GM10847 (cell line): Measurements from ENCODE around the gene UBQLNL.

Experiments used
- POLR2A ChIP-seq: IDR thresholded peaks from 2 replicates; pipeline ENCODE4 v1.6.1; 2011; ENCODE audit not compliant: insufficient read length; ENCODE audit errors: extremely low read depth

Gene UBQLNL, protein sequence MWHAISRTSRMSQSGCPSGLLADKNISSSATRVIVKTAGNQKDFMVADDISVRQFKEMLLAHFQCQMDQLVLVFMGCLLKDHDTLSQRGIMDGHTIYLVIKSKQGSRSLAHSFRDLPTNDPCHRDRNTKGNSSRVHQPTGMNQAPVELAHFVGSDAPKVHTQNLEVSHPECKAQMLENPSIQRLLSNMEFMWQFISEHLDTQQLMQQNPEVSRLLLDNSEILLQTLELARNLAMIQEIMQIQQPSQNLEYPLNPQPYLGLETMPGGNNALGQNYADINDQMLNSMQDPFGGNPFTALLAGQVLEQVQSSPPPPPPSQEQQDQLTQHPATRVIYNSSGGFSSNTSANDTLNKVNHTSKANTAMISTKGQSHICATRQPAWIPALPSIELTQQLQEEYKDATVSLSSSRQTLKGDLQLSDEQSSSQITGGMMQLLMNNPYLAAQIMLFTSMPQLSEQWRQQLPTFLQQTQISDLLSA

DNA sequence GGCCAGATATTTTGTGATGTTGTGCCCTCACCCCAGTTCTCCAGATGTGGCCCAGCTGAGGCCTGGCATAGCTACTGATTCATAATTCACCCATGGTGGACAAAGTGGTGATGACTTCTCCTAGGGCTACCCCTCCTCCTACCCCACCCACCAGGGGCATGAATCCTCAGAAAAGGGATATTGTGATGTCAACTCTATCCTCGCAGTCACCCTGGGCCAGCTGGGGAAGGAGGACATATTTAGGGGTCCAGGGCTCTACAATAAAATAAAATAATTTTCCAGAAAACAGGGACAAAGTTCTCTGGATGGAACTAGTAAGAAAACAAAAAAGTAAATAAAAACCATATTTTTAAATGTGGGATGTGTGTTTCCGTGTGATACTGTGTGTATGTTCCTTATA lies at the start of gene UBQLNL:
Gene UBQLNL (minus strand): TSS at position 101 of the 400 bp plus-strand sequence. CDS start 258 bp downstream, outside the sequence.
- TF ChIP-seq POLR2A = no peak

DNA sequence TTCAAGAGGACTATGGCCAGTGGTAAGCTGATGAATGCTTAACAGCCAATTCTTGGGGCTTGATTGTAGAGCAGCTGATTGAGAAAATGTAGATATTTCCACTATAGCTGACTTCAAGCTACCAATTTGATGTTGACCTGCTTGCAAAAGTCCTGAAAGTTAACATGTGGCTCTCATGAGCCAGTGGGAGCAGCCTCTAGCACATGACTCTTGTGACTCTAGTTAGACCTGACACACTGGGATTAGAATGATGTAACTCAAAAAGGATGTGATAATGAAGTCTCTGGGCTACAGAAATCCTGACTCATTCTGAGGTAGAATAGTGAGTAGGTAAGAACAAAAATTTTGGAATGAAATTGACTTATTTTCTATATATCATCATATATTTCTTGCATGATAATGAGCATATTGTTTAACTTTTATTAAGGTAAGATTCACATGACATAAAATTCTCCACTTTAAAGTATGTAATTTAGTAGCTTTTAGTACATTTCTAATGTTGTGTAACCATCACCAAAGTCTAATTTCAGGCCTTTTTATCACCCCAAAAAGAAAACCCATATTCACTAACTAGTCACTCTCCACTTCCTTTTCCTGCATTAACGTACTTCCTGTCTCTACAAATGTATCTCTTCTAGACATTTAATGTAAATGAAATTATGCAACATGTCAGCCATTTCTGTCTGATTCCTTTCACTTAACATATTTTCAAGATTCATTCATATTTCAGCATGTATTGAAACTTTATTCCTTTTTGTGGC lies 47.9 kb upstream of the UBQLNL start:
- no peak for TF ChIP-seq POLR2A

DNA sequence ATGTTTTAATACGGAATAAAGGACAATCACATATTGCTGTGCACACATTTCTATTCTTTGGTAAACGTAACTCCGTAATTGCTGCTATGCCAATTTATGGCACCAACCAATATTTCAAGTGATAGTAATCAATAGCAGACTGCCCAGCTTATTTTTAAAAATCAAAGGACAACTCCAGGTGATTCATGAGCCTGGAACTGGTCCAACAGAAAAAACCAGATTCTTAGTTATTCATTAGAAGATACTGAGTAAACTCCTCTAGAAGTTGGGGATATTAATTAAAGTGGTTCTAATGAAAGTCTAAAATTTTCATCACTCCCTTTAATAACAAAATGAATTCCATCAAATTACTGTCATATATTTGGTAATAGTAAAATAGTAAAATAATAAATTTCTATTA lies 41.3 kb upstream of the UBQLNL start:
- no peak for TF ChIP-seq POLR2A

DNA sequence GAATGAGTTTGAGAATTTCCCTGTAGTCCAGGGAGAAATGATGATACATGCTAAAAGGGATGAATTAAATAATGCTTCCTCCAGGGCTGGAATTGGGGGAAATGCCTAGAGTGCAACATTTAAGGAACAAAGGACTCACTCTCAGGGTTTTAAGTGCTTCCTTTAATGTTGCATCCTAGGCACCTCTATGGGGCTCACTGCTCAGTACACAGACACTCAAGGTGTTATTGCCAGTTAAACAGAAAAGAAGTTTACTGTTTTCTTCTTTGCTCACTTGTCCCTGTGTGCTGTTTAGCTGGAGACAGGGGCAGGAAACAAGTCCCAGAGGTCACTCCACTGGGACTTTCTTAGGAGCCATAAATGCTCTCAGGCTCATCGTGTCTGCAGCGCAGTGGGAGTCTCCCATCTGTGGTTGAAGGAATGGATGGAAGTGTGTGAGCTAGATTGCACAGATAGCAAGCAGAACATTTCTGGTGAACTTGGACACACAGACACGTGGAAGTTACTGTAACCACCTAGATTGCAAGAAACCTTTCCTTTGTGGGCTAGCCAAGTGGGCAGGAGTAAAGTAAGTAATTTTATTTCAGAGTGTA lies 40.2 kb upstream of the UBQLNL start:
- no peak for TF ChIP-seq POLR2A

DNA sequence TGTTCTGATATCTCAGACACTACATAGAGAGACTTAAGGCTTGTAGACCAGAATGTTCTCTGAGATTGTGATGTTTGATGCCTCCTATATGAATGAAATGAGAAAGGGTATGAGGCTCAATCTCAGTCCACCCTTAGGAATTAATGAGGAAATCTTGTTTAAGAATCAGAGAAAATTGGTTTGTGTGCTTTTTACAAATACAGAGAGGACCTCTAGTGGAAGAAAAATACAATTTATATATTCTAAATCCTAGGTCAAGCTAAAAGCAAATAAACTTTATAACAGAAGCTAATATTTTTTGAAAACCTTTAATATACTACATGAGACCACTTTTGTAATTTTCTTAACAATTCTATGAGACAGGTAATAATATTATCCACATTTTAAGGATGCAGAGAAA lies 36.8 kb upstream of the UBQLNL start:
- TF ChIP-seq POLR2A = no peak

DNA sequence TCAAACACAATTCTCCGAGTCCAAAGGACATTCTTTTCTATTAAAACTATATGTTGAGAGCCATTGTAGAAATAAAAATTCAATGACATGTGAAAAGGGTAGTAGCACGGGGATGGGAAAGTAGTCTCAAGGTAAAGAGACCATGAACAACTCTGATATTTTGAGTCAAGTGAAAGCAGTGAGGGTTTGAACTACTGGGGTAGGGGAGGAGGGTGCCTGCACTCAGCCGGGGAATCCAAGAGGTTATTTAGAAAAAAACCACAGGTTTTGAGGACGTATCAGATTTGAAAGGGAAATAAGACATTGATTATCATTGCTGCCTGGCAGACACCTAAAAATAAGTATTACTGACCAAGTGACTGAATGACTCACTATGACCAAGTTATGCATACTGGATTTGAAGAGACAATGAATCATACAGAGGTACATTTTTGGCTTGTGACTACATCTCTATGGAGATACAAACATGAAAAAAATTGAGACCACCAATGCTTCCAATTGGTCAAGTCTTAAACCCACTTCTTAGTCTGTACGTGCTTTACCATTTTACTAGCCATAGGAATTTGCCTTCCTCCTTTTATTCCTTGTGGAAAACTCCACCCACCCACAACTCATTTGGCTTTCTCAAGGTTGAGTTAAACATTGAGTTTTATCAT lies 34.1 kb upstream of the UBQLNL start:
- TF ChIP-seq POLR2A = no peak

DNA sequence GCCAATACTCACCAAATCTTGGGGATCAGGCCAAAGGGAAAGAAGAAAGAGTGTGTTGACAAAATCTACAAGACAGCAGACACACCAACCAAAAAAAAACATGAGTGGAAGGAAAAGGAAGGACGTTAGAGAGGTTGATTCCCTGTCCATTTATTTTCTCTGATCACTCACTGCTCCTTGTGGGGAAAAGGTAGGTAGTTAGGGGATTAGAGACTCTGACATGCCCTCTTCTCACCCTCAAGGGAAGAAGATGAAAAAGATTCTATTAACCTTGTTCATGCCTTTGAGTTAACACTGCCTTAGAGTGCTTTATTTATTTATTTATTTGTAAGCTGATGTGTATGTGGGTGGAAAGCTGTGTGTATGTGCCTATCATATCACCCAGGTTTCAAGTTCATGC lies 31.9 kb upstream of the UBQLNL start, which contains the start of gene OR52H1:
Gene OR52H1 (minus strand): TSS at position 101 of the 400 bp plus-strand sequence. CDS start 3,035 bp downstream, outside the sequence.
- no peak for TF ChIP-seq POLR2A

DNA sequence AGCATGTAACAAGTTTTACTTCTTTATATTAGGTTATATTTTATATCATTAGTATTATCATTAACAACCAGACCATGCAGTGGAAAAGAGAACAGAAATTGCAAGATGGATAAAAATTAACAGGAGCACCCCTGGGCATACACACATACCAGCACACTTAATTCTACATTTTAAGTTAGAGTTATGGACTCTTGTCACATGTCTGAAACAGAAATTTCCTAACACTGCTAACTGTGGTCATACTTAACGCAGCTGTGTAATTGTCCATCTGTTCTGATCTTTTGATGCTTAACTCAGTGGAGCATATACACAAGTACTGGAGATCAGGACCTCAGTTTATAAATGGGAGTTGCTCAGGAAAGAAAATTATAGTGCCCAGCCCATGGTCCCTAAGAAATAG lies 31.5 kb upstream of the UBQLNL start:
- TF ChIP-seq POLR2A = no peak

DNA sequence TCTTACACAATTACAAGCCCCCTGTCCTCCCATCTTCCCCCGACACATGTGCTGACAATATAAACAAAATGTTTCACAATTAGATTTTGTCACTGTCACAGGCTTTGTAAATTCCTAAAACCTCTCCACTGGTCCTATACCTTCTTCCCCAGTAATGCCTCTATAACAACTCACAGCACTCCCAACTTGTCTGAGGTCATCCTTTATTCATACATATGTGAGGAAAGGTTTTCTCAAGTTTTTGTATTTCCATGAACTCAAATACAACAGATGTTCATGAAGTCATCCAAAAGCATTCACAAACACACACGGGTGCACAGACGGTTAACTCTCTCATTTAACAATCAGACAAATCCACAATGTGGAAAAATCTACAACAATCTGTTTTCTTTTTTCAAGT lies 30.0 kb upstream of the UBQLNL start:
- no peak for TF ChIP-seq POLR2A

DNA sequence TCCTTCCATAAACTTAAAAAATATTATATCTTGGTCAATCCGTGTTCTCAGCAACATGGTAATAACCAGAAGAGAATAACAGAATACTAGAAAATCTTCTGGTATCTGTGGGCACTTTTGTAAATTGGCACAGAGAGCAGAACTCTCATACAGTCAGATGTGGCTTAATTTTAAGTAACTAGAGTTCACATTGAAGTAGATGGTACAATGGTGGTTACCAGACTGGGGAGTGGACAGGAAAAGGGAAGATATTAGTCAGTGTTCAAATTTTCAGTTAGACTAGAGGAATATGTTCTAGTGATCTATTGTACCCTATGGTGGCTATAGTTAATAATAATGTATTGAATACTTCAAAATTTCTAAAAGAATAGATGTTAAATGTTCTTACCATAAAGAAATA lies 24.9 kb upstream of the UBQLNL start:
- TF ChIP-seq POLR2A = no peak

DNA sequence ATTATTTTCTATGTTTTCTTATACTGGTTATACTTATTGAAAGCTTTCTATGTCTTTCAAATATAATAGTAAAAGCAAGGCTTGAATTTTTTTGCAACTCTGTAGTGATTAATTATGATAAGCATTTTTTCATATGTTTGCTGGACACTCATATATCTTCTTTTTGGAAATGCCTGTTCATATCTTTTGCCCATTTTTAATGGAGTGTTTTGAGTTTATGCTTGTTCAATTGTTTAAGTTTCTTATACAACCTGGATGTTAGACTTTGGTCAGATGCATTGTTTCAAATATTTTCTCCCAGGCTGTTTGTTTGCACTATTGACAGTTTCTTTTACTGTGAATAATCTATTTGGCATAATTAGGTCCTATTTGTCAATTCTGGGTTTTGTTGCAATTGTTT lies 20.0 kb upstream of the UBQLNL start:
- no peak for TF ChIP-seq POLR2A

DNA sequence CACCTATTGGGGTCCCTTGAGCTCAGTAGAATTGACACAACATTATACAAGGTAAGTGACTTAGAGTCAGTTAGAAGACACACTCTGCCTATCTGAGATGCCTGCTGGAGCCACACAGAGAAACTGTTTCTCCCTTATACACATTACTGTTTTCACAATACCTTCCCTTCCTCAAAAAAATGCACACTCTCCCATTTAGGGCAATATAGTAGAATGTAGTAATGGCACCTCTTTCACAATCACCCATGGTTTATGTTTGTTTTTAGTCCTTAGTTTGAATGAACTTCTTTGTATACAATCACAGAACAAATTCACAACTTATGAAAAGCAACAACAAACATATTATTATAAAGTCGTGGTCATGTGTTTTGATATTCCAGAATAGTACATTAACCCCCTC lies 17.5 kb upstream of the UBQLNL start:
- TF ChIP-seq POLR2A = no peak

DNA sequence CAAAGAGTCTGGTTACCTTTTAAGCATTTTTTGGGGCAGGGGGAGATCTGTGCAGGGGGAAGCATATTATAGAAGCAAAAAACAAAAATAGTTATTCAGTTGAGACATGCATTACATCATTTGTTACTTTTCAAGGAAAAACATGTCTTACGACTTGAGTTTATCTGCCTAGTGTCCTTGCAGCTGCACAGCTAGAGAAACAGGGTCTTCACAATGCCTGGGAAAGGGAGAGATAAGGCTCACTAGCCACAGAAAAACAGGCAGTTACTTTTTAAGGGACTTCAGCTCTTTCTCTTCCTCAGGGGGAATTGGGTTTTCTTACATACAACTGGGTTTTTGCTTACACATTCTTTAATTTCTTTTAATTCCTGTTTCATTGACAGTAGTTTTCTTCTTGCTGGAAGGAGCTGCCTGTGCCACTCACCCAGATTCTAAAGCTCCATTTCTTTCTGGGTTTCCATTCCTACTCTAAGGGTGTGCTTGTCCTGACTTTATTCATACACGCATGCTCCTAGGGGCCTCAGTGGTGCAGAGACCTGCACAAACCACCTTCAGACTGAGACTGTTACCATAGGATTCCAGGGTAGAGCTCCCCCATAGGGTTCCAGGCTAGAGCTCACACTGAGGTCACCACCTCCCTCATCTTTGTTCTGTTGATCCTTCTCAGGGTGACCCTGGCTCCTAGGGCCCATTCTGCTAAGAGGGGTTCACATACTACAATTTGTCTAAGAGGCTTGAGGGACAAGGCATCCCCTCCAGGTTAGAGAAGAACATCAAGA lies 14.7 kb upstream of the UBQLNL start:
- no peak for TF ChIP-seq POLR2A

DNA sequence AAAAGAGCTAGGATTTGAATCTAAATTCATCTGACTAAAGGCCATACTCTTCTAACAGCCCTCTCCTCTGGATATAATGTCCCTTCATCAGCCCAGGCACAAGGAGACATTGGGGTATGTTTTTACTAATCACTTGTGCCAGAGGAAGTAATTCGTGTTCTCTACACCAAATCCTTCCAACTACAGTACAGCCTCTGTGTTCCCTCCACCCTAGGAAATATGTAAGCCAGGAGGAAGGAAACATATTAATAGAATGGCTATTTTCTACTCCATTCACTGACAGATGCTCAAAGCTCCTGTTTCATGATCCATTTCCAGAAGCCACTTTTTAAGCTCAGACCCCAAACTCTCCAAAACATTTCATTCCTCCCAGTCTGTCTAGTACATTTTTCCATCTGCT lies 12.0 kb upstream of the UBQLNL start:
- no peak for TF ChIP-seq POLR2A
